ENCODE measurements around the gene SNX25. TPM values are rescaled to one million over a fixed set of nuclear protein-coding genes. Genes with fewer than 3 reads are reported as not detected.

SNX25 gene
- total RNA-seq, 4 donors from 2014 or later, result 36.9 to 71.3 (median 42.7) TPM

DNA sequence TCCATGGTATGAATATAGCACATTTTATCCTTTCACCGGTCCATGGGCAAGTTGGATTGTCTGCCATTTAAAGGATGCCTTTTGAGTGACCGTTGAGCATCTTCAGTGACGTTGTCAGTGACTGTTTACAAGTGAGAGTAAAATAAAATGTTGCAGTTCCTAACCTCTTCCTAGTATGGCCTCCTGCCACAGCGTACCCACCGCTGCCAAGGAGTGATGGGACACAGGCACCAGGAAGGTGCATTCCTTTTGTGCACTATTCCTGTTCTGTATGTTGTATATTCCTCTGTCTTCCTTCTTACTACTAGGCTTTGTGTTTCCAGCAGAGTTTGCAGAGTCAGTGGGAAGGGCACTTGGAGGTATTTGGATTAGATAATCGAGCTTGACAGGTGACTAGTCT is 61.5 kb downstream of the SNX25 start:
- no peak overlapping the region for H3K4me3 ChIP-seq (replicated peaks in 1 of 3)
- TF ChIP-seq CTCF (IDR thresholded peaks at IDR 0.05) (no peak), POLR2A (IDR thresholded peaks at IDR 0.05) (no peak)
- intact Hi-C loops (cut with DNase I), result no loop called here
- WGBS, 2 donors, result 92 to 94% methylated on average over 6 of the region's 6 CpGs
- no peaks in the 10 kb centered on the region for H3K27me3 ChIP-seq
- no peak for DNase-seq
- no peak overlapping the region for H3K27ac ChIP-seq
- H3K9me3 ChIP-seq, result no peaks in the 10 kb centered on the region
- no peaks in the 10 kb centered on the region for H3K36me3 ChIP-seq
- H3K4me1 ChIP-seq, result peaks cover 8 to 17% of the 10 kb centered on the region in 2 donors

DNA sequence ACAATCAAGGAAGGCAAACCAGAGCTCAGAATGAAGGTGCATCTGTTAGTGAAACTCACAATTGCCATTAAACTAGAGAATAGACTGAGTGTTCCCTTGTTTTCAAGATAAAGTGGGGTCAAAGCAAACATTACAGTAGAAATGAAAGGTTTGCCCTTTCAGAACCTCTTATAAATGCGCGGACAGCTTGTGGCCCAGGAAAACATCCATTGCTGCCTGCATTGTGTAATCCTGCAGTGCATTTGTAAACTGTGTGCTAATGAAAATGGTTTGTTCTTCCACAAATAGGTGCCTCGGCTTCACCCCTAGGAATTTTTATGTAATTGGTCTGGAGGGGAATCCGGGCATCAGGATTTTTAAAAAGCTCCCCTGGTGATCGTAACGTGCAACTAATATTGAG is 62.8 kb downstream of the SNX25 start:
- Histone ChIP-seq H3K27me3 (no peaks in the 10 kb centered on the region), H3K36me3 (no peaks in the 10 kb centered on the region), H3K27ac (no peak overlapping the region), H3K4me1 (peaks cover 8 to 17% of the 10 kb centered on the region in 2 donors), H3K9me3 (no peaks in the 10 kb centered on the region), H3K4me3 (replicated peaks in 1 of 3) (no peak overlapping the region)
- WGBS, 2 donors, result 49 to 52% methylated on average over 6 of the region's 6 CpGs
- TF ChIP-seq CTCF (IDR thresholded peaks at IDR 0.05), result no peak
- TF ChIP-seq POLR2A (IDR thresholded peaks at IDR 0.05), result no peak
- peak; percentile 27 to 38 for DNase-seq
- intact Hi-C loops (cut with DNase I), result no loop called here

GRCh38 chr4:185275501-185275900 is 66.1 kb downstream of the SNX25 start:
- Histone ChIP-seq H3K27me3 (no peaks in the 10 kb centered on the region), H3K4me1 (peaks cover 8 to 13% of the 10 kb centered on the region in 2 donors), H3K4me3 (replicated peaks in 1 of 3) (no peak overlapping the region), H3K9me3 (no peaks in the 10 kb centered on the region), H3K27ac (no peak overlapping the region), H3K36me3 (no peaks in the 10 kb centered on the region)
- DNase-seq, result no peak
- intact Hi-C loops (cut with DNase I), result no loop called here
- TF ChIP-seq POLR2A (IDR thresholded peaks at IDR 0.05), result no peak
- no peak for TF ChIP-seq CTCF (IDR thresholded peaks at IDR 0.05)

DNA sequence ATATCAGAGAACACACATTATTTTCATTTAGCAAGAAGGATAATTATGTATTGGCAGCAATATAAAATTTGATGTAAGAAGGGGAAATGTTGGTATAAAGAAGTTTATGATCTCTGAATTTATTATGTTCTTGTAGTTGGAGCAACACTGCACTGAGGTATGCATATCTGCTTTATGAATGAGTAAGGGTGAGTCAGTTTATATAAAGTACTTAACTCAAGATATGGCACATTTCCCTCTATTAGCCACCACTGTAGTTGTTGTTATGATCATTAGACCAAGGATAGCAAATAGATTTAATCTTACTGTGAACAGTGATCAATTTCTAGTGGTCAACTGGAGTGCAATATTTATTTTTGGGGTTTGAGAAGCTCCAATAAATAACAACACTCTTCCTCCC is 66.6 kb downstream of the SNX25 start:
- Histone ChIP-seq H3K27me3 (no peaks in the 10 kb centered on the region), H3K4me3 (replicated peaks in 1 of 3) (no peak overlapping the region), H3K4me1 (peaks cover 8 to 16% of the 10 kb centered on the region in 2 donors), H3K36me3 (no peaks in the 10 kb centered on the region), H3K9me3 (no peaks in the 10 kb centered on the region), H3K27ac (no peak overlapping the region)
- TF ChIP-seq POLR2A (IDR thresholded peaks at IDR 0.05) (no peak), CTCF (IDR thresholded peaks at IDR 0.05) (no peak)
- intact Hi-C loops (cut with DNase I), result no loop called here
- DNase-seq, result no peak

DNA sequence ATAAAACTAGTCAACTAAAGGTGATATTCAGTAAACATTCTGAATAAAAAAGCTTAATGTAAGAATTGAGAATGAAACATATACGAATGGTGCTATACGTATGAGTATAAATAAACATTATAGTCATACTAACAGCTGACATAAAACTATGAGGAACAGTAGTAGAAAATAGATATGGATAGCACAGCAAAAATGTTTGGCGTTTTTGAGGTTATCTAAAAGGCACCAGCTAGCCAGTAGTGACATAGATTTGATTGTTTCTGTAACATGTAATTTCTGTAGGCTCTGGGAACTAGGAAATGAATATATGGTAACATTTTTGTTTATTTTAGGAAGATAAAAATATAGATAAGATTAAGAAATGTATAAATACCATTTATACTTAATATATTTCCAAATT is 69.3 kb downstream of the SNX25 start:
- WGBS, 2 donors, result 90% methylated on average over 3 of the region's 3 CpGs
- TF ChIP-seq CTCF (IDR thresholded peaks at IDR 0.05) (no peak), POLR2A (IDR thresholded peaks at IDR 0.05) (no peak)

More for the DNA sequence above, 69.3 kb downstream of the SNX25 start:
- no peak overlapping the region for H3K4me3 ChIP-seq (replicated peaks in 1 of 3)
- intact Hi-C loops (cut with DNase I), result no loop called here
- H3K36me3 ChIP-seq, result no peaks in the 10 kb centered on the region
- no peak overlapping the region for H3K27ac ChIP-seq
- no peaks in the 10 kb centered on the region for H3K27me3 ChIP-seq
- H3K9me3 ChIP-seq, result no peaks in the 10 kb centered on the region
- peaks cover 17 to 23% of the 10 kb centered on the region in 2 donors for H3K4me1 ChIP-seq
- DNase-seq, result no peak
